Activated CD4-positive, CD25-positive, alpha-beta regulatory T cell treated with anti-CD3 and anti-CD28 coated beads, Interleukin-2, amount 50 U/mL, for 24 hours (primary cell): ENCODE results near the gene CBX4.
A peak's percentile ranks its signal among the peaks of the same experiment; 100 is the strongest.
"Not testable (repeated sequence)": the region's sequence is repeated elsewhere in the genome, so short reads cannot be mapped to it uniquely, and the experiment has no call there.

Experiments
- ATAC-seq, 2 donors: fragments of 150-1000 bp; cut with Tn5 transposase; one replicate each; pipeline ENCODE4 v1.10.0; 2021; ENCODE audit warnings: mild to moderate bottlenecking in 1 of 2, moderate library complexity in 1 of 2

Gene CBX4

GRCh38 chr17:79859676-79860615, 20.7 kb upstream of the CBX4 start:
- no peak for ATAC-seq

GRCh38 chr17:79857095-79857494, 17.9 kb upstream of the CBX4 start:
- no peak for ATAC-seq

GRCh38 chr17:79855331-79856124, 16.3 kb upstream of the CBX4 start:
- no peak for ATAC-seq

- no peak for ATAC-seq
Observed at GRCh38 chr17:79854080-79855060, 15.1 kb upstream of the CBX4 start.

GRCh38 chr17:79853168-79853567, 13.9 kb upstream of the CBX4 start:
- not testable (repeated sequence) for ATAC-seq

GRCh38 chr17:79852748-79853147, 13.5 kb upstream of the CBX4 start:
- ATAC-seq = peak in 1 of 2 donors; percentile 39

GRCh38 chr17:79851461-79851817, 12.2 kb upstream of the CBX4 start:
- no peak for ATAC-seq

GRCh38 chr17:79850571-79851460, 11.6 kb upstream of the CBX4 start:
- peak; percentile 76 to 77 for ATAC-seq

- no peak for ATAC-seq
Observed at GRCh38 chr17:79849953-79850352, 10.7 kb upstream of the CBX4 start.

GRCh38 chr17:79848370-79848766, 9.1 kb upstream of the CBX4 start:
- no peak for ATAC-seq

- ATAC-seq = no peak
Observed at GRCh38 chr17:79847698-79848369, 8.6 kb upstream of the CBX4 start.

- no peak for ATAC-seq
Observed at GRCh38 chr17:79845601-79845949, 6.3 kb upstream of the CBX4 start.

- peak; percentile 57 to 65 for ATAC-seq
Observed at GRCh38 chr17:79844869-79845600, 5.8 kb upstream of the CBX4 start.

- ATAC-seq = no peak
Observed at GRCh38 chr17:79843816-79844800, 4.9 kb upstream of the CBX4 start.

- ATAC-seq = no peak
Observed at GRCh38 chr17:79843474-79843815, 4.2 kb upstream of the CBX4 start.

- no peak for ATAC-seq
Observed at GRCh38 chr17:79842656-79843473, 3.6 kb upstream of the CBX4 start.

GRCh38 chr17:79842136-79842655, 3.0 kb upstream of the CBX4 start:
- no peak for ATAC-seq
